GM18951 (cell line): ENCODE results near the gene FYB1.

Experiments
- POLR2A ChIP-seq: IDR thresholded peaks from 4 replicates; pipeline ENCODE4 v1.6.1; 2011; ENCODE audit warnings: mild to moderate bottlenecking; ENCODE audit not compliant: insufficient read length, insufficient read depth; ENCODE audit errors: extremely low read depth
- in situ Hi-C: fragments of 300-500 bp; cut with MboI; formaldehyde crosslinking; loops from one replicate; pipeline ENCODE4 v1.12.0; 2022; ENCODE audit warnings: low sequenced_read_pairs, mixed read lengths, inconsistent platforms; ENCODE audit not compliant: unreplicated experiment

FYB1 gene

DNA sequence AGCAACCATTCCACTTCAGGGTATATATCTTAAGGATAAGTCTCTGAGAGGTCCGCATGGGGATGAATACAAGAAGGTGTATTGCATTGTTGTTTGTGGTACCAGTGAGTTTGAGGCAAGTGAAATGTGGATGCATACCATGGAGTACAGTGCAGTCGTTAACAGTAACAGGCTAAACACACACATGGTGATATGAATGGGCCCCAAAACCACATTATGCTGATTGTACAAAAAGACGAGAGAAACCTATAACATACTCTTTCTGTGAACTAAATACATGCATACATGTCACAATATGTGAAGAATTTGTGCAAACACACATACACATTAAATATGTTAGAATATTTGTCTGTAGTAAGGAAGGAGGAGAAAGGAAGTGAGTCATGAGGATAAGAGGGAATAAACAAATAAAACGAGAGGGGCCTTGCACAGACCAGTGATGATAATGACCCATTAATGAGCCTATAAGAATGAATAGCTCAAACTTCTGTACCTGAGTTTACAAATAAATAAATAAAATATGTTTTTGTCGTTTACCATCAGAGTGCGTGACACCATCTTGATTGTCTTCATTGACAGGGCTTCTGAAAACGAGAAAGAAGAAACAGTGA, 78.7 kb downstream of the FYB1 start:
- in situ Hi-C loops, result no loop called here
- no peak for TF ChIP-seq POLR2A

DNA sequence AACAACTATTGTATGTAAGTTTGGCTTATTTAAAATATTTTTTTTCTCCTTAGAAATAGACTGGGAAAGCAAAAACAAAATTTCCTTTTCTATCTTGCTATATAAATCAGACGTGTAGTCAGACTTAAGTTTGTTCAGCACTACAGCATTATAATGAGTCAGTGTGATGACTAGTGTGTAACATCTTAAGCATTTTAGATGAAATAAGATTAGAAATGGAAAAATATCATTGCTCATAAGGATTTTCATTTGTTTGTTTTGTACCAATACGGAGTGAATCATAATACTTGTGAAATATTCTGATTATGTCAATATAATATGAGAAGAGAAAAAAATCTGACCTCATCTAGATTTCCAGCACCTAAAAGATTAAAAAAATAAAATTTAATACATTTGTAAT, 80.5 kb downstream of the FYB1 start:
- in situ Hi-C loops, result no loop called here
- TF ChIP-seq POLR2A, result no peak

DNA sequence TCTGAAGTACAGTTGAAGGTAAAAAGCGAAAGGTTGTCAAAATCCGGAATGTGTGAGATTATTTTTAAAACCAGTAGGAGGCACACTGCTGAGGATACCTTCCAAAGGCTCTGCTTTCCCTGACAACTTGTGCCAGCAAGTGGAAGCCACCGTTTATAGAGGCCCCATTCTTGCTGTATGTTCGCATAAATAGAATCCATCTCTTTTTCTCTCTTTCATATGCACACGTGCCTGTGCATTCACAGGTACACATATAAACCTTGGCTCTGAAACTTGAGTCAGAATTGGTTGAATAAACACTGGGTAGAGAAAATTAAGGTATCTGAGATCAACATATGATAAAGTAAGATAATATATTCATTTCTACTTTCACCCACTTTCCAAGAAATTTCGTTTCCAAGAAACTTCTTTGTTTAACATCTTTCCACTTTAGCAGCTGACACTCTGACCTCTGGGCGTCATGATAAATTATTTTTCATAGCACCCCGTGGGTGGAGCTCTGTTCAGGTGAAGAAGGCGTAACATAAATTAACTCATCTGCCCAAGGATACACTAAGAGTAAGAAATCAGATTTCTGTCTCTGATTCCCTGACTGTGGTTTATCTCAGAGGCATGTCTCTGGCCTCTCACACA, 81.4 kb downstream of the FYB1 start:
- TF ChIP-seq POLR2A, result no peak
- in situ Hi-C loops, result no loop called here

DNA sequence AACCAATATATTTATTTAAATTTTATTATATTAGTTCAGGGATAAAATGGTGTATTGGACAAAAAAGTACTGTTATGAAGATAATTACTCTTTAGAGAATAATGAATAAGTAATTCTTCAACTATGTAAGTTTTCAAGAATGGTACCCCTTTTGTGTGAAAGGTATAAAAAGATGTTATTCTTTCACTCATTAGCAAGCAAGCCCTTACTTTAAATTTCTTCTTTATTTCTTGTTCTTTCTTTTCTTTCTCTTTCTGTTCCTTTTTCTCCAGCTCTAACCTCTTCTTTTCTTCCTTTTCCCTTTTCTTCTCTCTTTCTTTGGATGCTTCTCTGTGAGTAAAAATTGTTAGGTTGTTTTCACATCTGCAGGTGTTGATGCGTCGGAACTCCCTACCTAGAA, 82.0 kb downstream of the FYB1 start:
- no peak for TF ChIP-seq POLR2A
- in situ Hi-C loops, result no loop called here

DNA sequence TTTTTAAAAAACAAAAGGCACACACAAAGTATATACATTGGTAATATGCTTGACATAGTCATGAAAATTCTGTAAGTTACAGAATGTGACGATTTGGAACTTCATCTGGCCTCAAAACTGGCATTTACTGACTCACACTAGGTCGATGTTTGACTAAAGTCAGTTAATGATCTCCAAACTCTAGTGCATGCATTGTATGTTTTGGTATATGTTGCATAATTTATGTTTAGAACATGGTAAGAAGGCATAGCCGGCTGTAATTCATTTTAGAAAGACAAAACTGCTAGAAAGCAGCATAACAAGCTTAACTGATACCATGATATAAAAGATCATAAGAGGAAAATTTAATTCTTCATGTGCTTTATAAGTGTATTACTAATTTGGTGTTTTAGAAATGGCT, 86.6 kb downstream of the FYB1 start:
- no peak for TF ChIP-seq POLR2A
- in situ Hi-C loops, result no loop called here

DNA sequence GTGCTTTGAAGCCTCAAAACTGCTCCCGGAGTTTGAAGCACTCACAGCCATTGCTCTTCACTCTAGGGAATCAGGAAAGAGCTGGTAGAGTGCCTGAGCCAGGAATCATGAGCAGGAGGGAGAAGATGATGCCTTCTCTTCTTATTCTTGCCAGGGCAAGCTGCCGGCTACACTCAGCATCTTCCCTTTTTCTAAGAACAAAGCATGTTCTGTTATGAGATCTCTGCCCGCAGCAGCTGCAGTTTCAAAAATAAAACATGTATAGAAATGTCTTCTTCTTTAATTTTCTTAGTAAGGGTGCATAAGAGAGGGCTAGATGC, 87.3 kb downstream of the FYB1 start:
- no peak for TF ChIP-seq POLR2A
- in situ Hi-C loops, result no loop called here

DNA sequence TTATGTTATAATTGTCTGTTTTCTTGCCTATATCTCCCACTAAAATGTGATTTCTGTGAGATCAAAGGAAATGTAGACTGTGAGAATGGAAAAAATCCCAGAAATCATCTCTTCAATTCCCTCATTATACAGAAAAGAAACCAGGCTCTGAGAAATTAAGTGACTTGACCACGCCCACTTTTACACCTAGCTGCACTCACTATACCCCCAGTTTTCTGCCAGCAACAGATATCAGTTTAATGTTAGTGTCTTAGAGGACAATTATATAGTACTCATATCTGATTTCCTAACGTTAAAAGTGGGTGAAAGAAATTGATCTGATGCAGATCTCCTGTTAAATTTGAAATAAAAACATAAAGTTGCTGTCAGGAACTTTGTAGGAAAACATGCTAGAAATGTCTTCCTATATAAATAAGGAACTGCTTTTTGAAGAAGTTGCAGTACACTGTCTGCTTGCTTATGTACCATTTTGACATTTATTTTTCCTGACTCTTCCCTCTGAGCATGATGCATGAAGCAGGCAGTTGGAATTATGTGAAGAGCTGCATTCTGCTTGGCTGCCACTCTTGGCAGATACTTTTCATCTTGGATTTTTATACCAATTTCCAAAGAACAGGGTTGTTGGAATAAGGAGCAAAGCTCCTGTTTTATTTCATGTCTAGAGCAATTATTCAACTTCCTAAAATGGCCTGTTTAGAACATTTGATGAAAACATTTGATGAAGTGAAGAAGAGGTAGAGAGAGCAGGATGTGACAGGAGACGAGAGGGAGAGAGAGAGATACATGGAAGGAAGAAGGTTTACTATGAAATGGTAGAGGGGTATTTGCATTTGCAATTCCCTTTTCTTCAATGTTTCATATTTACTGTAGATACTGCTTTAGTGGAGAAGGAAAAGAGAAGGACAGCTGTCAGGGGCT, 87.9 kb downstream of the FYB1 start:
- in situ Hi-C loops, result no loop called here
- TF ChIP-seq POLR2A, result no peak

DNA sequence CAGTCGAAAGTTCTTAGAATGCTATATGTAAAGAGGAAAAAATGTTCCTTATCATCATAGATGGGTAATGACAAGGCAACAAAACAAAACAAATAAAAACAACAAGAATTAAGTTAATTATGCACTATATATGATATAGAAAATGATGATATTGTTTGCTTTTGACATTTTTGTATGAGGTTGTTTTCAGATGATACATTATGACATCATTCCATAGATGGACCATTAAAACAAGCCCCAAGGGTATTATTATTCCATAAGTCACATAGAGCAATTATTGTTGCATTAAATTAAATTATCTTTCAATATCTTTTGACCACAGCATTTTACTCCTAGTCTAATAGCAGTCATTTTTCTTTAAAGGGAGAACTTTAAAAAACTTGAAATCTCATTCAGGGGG, 88.6 kb downstream of the FYB1 start:
- TF ChIP-seq POLR2A, result no peak
- in situ Hi-C loops, result no loop called here

DNA sequence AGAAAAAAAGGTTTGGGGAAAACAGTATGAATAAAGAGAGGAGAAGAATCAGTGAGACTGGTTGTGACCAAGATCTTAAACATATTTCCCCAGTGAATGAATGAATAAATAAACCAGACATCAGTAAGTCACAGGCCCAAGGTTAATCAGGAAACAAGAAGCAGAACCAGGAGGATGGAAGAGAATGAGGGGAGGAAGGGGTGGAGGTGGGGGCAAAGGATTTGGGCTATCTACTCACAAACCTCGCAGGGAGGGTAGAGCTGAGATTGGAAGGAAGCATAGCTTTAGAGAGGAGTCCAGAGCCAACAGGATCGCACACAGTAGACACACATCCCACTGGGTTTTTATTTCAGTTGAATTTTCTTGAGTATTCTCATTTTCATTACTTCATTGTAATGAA, 97.4 kb downstream of the FYB1 start:
- TF ChIP-seq POLR2A, result no peak
- in situ Hi-C loops, result no loop called here

DNA sequence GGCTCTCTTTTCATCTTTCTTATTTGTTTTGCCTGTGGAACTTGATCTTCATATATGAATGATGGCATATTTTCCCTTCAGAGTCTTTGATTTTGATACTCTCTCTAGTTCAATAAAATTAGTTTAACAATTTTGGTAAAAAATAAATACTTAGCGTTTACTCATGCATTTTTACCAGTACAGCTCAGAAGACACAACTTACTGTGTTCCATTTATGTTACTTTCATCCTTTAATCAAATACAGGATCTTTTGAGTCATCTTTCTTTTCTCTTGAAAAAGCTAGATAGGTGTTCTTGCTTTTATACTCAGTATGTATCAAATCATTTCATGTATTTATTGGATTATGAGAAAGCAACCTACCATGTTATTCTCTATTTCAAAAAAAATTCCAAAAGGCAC, 98.0 kb downstream of the FYB1 start:
- TF ChIP-seq POLR2A, result no peak
- in situ Hi-C loops, result no loop called here

DNA sequence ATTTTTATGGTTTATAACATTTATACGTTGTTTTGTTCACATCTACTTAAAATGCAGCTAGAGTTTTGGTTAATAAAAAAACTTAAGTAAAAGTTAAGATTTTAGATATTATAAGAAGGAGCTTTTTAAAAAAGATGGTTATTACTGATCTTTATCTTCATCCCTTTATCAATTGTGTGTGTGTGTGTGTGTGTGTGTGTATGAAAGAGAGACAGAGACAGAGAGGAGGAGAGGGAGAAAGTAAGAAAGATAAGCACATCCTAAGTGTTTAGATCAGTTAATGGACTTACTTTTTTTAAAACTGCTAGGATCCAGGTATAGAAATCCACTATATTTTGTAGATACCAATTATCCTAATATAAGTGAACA, 99.3 kb downstream of the FYB1 start:
- no peak for TF ChIP-seq POLR2A
- in situ Hi-C loops, result no loop called here

DNA sequence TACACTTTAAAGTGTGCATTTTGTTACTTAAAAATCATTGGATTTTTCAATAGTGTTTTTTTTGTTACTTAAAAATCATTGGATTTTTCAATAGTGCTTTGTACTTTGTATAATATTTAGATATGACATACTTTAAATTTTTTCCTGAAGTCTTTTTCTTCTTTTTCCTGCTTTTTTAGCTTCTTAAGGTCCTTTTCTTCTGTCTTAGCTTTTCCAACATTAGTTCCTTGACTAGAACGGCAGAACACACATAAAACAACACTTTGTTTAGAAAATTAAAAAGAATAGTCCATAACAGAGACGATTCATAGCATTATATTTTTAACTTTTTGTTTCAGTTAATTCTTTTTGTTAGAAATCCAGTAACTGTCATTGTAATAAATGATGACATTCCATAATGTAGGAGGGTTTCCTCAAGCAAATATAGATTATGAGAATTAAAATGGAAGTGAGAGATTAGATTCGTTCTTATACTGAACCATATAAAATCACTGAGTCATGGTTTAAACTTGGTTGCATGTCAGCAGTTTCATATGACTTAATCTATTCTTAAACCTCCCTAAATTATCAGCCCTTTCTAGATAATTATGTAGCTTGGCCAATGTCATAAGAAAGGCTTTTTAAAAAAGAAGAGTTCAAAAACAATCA, 99.8 kb downstream of the FYB1 start:
- in situ Hi-C loops, result no loop called here

DNA sequence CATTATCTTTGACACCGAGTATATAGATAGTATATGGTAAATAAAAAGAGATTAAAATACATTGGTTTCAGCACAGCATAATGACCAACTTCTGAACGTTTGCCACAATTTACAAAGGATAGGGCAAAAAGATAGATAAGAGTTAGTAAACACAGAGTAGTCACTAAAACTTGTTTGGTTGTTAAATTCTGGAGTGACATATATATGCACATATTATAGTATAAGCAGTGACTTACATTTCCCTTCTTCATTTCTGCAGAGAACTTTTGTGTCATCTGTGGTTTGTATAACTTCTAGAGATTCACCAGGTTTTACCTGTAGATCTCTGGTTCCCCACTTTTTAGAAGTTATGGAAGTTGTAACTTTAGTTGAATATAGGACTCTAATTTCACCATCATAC, 100.7 kb downstream of the FYB1 start:
- TF ChIP-seq POLR2A, result no peak
- in situ Hi-C loops, result no loop called here

More for the DNA sequence above, 99.8 kb downstream of the FYB1 start:
- no peak for TF ChIP-seq POLR2A
